Neural progenitor cell (in vitro differentiated cells): ENCODE measurements around the gene RAD51B. TPM values are rescaled to one million over a fixed set of nuclear protein-coding genes. Genes with fewer than 3 reads are reported as not detected.

ENCODE experiments used
- DNase-seq: peaks from one replicate; pipeline ENCODE4 v3.0.0-alpha.2; 2016; ENCODE audit warnings: low spot score
- H2AFZ ChIP-seq: fragments of 200-600 bp; sonication (generic); replicated peaks from 2 replicates; pipeline ENCODE4 v1.6.1; 2016; ENCODE audit warnings: antibody characterized with exemption
- H3F3A ChIP-seq: fragments of 200-600 bp; sonication (generic); 2 replicates; pipeline ENCODE4 v1.6.1; 2016; ENCODE audit warnings: antibody characterized with exemption, low read depth
- H3K27ac ChIP-seq: fragments of 200-600 bp; sonication (generic); 2 replicates; pipeline ENCODE4 v1.5.1; 2016; ENCODE audit warnings: mild to moderate bottlenecking
- H3K27me3 ChIP-seq: fragments of 200-600 bp; sonication (generic); 2 replicates; pipeline ENCODE4 v1.6.1; 2016; ENCODE audit warnings: mild to moderate bottlenecking, moderate library complexity
- H3K36me3 ChIP-seq: fragments of 200-600 bp; sonication (generic); 2 replicates; pipeline ENCODE4 v1.5.1; 2016
- H3K4me1 ChIP-seq: fragments of 200-600 bp; sonication (generic); 2 replicates; pipeline ENCODE4 v1.6.1; 2016; ENCODE audit warnings: mixed run types
- H3K4me2 ChIP-seq: fragments of 200-600 bp; sonication (generic); 2 replicates; pipeline ENCODE4 v1.6.1; 2016
- H3K4me3 ChIP-seq: fragments of 200-600 bp; sonication (generic); 2 replicates; pipeline ENCODE4 v1.5.1; 2016
- H3K79me2 ChIP-seq: fragments of 200-600 bp; sonication (generic); 2 replicates; pipeline ENCODE4 v1.6.1; 2016; ENCODE audit warnings: low read depth
- H3K9ac ChIP-seq: fragments of 200-600 bp; sonication (generic); 2 replicates; pipeline ENCODE4 v1.6.1; 2016
- H3K9me3 ChIP-seq: fragments of 200-600 bp; sonication (generic); 2 replicates; pipeline ENCODE4 v1.5.1; 2016; ENCODE audit warnings: low read depth
- H4K20me1 ChIP-seq: fragments of 200-600 bp; sonication (generic); 2 replicates; pipeline ENCODE4 v1.6.1; 2016; ENCODE audit warnings: low read depth
- H3K27ac Mint-ChIP-seq: 3 replicates; pipeline ENCODE4 v1.8.0; 2021; ENCODE audit warnings: mixed read lengths
- H3K27me3 Mint-ChIP-seq: 2 replicates; pipeline ENCODE4 v1.8.0; 2022; ENCODE audit warnings: low read depth, mild to moderate bottlenecking, inconsistent platforms, moderate library complexity, mixed read lengths; ENCODE audit not compliant: insufficient read depth
- H3K36me3 Mint-ChIP-seq: 3 replicates; pipeline ENCODE4 v1.8.0; 2021; ENCODE audit warnings: mixed read lengths
- H3K4me1 Mint-ChIP-seq: 3 replicates; pipeline ENCODE4 v1.8.0; 2021; ENCODE audit warnings: mixed read lengths
- H3K4me3 Mint-ChIP-seq: 3 replicates; pipeline ENCODE4 v1.8.0; 2021; ENCODE audit warnings: mild to moderate bottlenecking, moderate library complexity, mixed read lengths
- H3K9me3 Mint-ChIP-seq: 3 replicates; pipeline ENCODE4 v1.8.0; 2020; ENCODE audit warnings: mixed read lengths
- EZH2 ChIP-seq: fragments of 200-600 bp; sonication (generic); IDR thresholded peaks from 2 replicates; pipeline ENCODE4 v1.6.1; 2017; ENCODE audit warnings: antibody characterized with exemption, mild to moderate bottlenecking, moderate library complexity
- EZH2phosphoT487 ChIP-seq: fragments of 200-600 bp; sonication (generic); IDR thresholded peaks from 2 replicates; pipeline ENCODE4 v1.6.1; 2017; ENCODE audit warnings: antibody characterized with exemption
- total RNA-seq: library from RNA; depleted of rRNA; stranded (reverse); fragments of >200 nt; gene quantifications from 2 replicates; pipeline ENCODE4 v1.2.3, GENCODE V29; 2015; ENCODE audit warnings: low replicate concordance
- TF ChIP-seq, protein P1 (sequence below): fragments of 200-600 bp; sonication (generic); IDR thresholded peaks from 2 replicates; pipeline ENCODE4 v1.5.1; 2017; ENCODE audit warnings: antibody characterized with exemption, mild to moderate bottlenecking

Gene RAD51B
- total RNA-seq, 1 donor from 2014 or later = 50.5 TPM

DNA sequence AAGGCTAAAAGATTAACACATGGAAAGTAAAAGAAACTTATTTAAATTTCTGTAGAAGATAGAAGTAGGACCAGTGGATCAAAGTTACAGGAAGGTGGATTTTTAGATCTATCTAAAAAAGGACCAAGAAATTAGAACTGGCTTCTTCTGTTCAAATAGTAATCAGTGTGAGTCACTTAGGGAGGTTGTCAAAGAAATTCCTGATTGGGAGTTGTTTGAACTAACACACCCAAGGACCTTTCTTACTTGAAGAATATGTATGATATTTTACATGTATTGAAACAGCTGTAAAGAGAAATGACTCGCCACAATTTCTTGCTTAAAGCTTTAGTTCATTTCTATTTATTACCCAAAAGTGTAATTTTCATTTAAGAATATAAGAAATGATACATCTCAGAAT is 256.9 kb downstream of the RAD51B start:
- Histone ChIP-seq H3K27me3 (no peaks in the 10 kb centered on the region), H3K79me2 (no peaks in the 10 kb centered on the region), H4K20me1 (no peaks in the 10 kb centered on the region), H3K4me3 (no peak overlapping the region), H3K36me3 (no peaks in the 10 kb centered on the region), H3K9ac (no peak overlapping the region), H3K4me2 (no peak overlapping the region), H3K27ac (no peak overlapping the region), H2AFZ (no peak overlapping the region), H3K4me1 (peaks cover 20% of the 10 kb centered on the region), H3K9me3 (no peaks in the 10 kb centered on the region), H3F3A (peaks cover 14% of the 10 kb centered on the region)
- Mint-ChIP-seq H3K4me1 (peaks cover 33% of the 10 kb centered on the region), H3K36me3 (peaks cover 14% of the 10 kb centered on the region), H3K27me3 (no peaks in the 10 kb centered on the region), H3K4me3 (no peak overlapping the region), H3K9me3 (peaks cover 22% of the 10 kb centered on the region), H3K27ac (no peak overlapping the region)
- no peak for DNase-seq
- TF ChIP-seq EZH2 = no peak
- TF ChIP-seq EZH2phosphoT487 = no peak
- TF ChIP-seq, protein P1, sequence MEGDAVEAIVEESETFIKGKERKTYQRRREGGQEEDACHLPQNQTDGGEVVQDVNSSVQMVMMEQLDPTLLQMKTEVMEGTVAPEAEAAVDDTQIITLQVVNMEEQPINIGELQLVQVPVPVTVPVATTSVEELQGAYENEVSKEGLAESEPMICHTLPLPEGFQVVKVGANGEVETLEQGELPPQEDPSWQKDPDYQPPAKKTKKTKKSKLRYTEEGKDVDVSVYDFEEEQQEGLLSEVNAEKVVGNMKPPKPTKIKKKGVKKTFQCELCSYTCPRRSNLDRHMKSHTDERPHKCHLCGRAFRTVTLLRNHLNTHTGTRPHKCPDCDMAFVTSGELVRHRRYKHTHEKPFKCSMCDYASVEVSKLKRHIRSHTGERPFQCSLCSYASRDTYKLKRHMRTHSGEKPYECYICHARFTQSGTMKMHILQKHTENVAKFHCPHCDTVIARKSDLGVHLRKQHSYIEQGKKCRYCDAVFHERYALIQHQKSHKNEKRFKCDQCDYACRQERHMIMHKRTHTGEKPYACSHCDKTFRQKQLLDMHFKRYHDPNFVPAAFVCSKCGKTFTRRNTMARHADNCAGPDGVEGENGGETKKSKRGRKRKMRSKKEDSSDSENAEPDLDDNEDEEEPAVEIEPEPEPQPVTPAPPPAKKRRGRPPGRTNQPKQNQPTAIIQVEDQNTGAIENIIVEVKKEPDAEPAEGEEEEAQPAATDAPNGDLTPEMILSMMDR = no peak

DNA sequence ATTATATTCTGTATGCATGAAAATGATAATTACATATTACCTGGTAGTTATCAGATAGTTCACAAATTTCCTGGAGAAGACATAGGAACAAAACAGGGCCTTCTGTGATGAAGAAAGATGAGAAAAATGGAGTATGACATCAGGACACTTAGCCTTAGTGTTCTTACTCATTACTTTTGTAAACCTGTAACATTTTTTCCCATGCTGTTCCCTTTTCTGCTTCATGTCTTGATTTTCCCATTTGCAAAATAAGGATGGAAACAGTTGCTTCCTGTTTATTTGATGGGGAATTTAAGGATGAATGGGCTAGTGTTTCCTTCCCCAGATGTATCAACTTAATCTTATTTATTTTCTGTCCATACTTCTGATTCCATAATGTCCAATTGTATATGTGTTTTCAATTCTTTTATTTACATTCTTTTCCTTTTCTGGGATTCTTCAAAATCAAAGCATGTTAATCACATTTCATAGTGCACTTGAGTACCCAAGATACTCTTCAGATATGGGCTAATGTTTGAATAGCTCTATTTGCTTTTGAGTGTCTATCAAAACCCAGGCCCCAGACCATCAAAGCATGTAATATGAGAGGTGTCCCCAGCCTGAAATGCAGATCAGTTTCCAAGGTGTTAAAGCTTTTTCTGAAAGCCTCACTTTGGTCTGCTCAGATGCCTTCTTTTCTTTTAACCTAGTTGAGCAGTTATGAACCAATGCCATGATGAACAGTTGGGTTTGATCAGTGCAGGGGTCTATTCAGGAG is 260.5 kb downstream of the RAD51B start:
- H3K4me3 Mint-ChIP-seq = no peak overlapping the region
- no peak overlapping the region for H3K4me3 ChIP-seq
- TF ChIP-seq EZH2phosphoT487 (no peak), EZH2 (no peak)
- TF ChIP-seq, protein P1 = no peak

DNA sequence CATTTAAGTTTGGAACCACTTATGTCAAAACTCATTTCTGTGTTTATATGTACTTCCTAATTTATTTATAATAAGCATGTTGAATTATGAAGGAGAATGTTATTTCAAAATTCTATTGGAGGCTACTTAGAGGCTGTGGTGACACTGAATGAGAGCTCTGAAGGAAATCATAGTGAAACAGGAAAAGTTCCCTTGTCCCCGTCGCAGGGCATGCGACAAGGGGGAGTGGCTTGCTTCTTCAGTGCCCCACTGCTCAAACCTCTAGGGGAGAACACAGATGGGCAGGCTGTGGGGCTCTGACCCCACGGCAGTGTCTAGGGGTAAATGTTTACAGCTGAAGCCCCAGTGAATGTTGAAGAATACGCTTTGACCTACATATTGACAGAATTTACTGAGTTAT is 261.9 kb downstream of the RAD51B start:
- H3K9me3 Mint-ChIP-seq = peaks cover 2% of the 10 kb centered on the region
- Histone ChIP-seq H3K27me3 (no peaks in the 10 kb centered on the region), H3K9ac (no peak overlapping the region), H3K79me2 (no peaks in the 10 kb centered on the region), H3K4me1 (peaks cover 14% of the 10 kb centered on the region), H3K36me3 (no peaks in the 10 kb centered on the region), H3K9me3 (no peaks in the 10 kb centered on the region), H2AFZ (no peak overlapping the region), H3F3A (peaks cover 12% of the 10 kb centered on the region), H3K27ac (no peak overlapping the region), H4K20me1 (no peaks in the 10 kb centered on the region), H3K4me3 (no peak overlapping the region), H3K4me2 (no peak overlapping the region)
- peaks cover 2% of the 10 kb centered on the region for H3K27me3 Mint-ChIP-seq
- H3K4me1 Mint-ChIP-seq = peaks cover 36% of the 10 kb centered on the region
- no peak overlapping the region for H3K4me3 Mint-ChIP-seq
- TF ChIP-seq EZH2 (no peak), EZH2phosphoT487 (no peak)
- TF ChIP-seq, protein P1 = no peak
- no peak overlapping the region for H3K27ac Mint-ChIP-seq
- H3K36me3 Mint-ChIP-seq = peaks cover 2% of the 10 kb centered on the region
- no peak for DNase-seq

More for the DNA sequence above, 260.5 kb downstream of the RAD51B start:
- H3K9me3 Mint-ChIP-seq = no peaks in the 10 kb centered on the region
- Histone ChIP-seq H3K36me3 (no peaks in the 10 kb centered on the region), H4K20me1 (no peaks in the 10 kb centered on the region), H3K9me3 (no peaks in the 10 kb centered on the region), H2AFZ (no peak overlapping the region), H3K79me2 (no peaks in the 10 kb centered on the region), H3F3A (peaks cover 13% of the 10 kb centered on the region), H3K4me2 (no peak overlapping the region), H3K9ac (no peak overlapping the region), H3K4me1 (peaks cover 19% of the 10 kb centered on the region), H3K27me3 (no peaks in the 10 kb centered on the region), H3K27ac (no peak overlapping the region)
- DNase-seq = no peak
- H3K36me3 Mint-ChIP-seq = no peaks in the 10 kb centered on the region
- H3K4me1 Mint-ChIP-seq = peaks cover 37% of the 10 kb centered on the region
- H3K27me3 Mint-ChIP-seq = peaks cover 2% of the 10 kb centered on the region
- H3K27ac Mint-ChIP-seq = peak overlapping the region; percentile 31
